Lower leg skin (tissue), 3 donors: ENCODE measurements around the gene PTPN3.

Source experiments
- CTCF ChIP-seq, 3 donors: fragments of 450-650 bp; IDR thresholded peaks; one replicate each; pipeline ENCODE4 v1.5.1; 2016; ENCODE audit warnings: antibody characterized with exemption in 3 of 3, mild to moderate bottlenecking in 3 of 3, moderate library complexity in 2 of 3
- POLR2A ChIP-seq, 2 donors: fragments of 450-650 bp; IDR thresholded peaks; one replicate each; pipeline ENCODE4 v1.6.1; 2016 to 2017; ENCODE audit warnings: antibody characterized with exemption in 2 of 2, mild to moderate bottlenecking in 1 of 2, moderate library complexity in 1 of 2

GRCh38 chr9:109351032-109351431 is 147.1 kb downstream of the PTPN3 start:
- no peak for TF ChIP-seq CTCF (IDR thresholded peaks at IDR 0.05)
- no peak for TF ChIP-seq POLR2A (IDR thresholded peaks at IDR 0.05)
